ENCODE measurements around the gene USP3.

USP3 gene

DNA sequence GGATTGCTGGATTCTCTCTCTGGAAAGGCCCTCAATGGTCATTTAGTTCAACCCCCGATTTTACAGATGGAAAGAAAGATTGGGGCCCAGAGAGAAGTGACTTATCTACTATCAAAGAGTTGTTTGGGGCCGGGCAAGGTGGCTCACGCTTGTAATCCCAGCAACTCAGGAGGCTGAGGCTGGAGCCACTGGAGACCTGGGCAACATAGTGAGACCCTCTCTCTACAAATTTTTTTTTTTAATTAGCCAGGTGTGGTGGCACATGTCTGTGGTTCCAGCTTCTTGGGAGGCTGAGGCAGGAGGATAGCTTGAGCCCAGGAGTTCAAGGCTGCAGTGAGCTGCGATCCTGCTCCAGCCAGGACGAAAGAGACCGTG, 5.2 kb upstream of the USP3 start:
- DNase-seq: no peak

DNA sequence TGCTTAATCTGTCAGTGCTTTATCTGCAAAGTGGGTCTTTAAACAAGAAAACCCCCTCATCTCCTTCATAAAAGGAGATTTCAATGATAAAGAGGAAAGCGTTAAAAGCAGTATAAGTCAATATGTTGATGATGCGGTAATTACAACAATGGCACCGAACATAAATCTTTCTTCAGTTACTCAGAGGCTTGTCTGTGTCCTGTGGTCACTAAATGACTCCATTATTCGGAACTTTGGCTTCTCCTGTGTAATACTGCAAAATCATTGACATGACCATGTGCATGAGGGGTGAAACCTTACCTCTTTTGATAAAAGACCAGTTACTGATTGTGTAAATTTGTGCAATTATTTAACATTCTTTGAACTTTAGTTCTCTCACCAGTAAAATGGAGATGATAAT, 4.8 kb upstream of the USP3 start:
- no peak for DNase-seq

DNA sequence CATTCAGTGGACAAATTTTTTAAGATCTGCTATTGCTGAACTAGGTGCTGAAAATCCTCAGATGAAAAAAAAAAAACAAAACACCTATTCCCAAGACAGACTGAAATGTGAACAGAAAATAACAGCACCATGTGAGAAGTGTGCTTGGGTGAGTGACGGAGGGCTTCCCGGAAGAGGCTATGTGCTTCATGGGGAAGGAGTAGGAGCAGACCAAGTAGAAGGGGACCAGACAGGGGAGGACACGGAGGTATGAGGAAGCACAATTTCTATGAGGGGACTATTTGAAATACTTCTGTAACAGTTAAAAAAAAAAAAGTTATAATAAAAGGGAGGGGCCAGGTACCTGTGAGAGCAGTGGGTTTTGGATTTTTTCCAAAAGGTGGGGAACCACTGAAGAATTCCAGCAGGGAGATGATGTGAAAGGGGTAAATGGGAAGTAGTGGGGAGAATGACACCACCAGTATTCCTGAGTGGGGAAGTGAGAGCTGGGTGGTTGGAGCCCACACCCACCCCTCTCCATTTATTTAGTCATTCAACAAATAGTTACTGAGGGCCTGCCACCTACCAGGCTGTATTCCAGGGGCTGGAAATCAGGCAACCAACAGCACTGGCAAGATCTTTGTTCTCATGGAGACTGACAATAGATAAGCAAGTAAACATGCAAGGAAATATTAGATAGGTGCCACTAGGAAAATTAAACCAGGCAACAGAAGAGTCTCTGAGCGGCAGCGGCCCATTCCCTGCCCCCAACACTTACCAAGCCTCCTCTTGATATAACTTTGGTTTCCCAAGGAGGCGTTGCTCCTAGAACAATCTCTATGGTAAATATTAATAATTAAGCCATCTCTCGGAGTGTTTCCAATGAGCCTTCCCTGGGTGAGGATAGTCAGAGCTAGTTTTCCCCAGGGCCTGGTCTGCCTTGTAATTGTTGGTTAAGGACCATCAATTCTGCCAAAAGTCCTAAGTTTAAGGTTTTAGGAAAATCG, 3.8 kb upstream of the USP3 start:
- DNase-seq: no peak

DNA sequence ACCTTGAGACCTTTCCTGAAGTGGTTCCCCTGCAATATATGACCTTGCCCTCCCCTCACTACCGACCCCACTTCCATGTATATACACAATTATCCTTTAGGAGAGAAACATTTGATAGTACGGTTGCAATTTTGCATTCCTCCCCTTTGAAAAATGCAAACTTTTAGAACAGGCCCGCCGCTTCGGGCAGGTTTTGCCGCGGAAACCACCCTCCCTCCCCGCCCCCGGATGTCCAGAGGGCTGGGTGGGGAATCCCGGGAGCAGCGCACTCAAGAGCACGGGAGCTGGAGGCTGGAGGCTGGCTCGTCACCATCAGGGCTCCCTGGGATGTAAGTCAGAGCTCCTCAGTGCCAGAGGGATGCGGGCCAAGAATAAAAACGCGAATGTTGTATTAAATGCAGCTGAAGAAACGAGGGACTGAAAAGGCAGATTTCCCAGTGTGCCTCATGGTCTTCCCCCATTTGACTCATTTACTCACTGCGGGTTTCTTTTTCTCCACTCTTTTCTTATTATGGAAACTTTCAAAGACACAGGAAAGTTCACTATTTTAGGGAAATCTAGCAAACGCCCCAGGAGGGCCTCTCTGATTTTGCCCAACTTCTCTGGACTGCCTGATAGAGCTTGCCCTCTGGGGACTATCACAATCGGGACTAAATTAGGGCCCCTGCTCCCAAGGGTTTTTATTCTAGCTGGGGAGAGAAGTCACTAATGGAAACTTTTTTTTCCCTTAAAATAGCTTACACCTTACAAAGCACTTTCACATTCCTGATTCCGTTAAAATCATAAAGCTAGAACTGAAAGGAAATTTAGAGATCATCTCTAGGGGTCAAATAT, 2.9 kb upstream of the USP3 start:
- DNase-seq: no peak

GRCh38 chr15:63502137-63502766, 2.1 kb upstream of the USP3 start:
- DNase-seq: no peak

- DNase-seq: no peak
Measured at GRCh38 chr15:63502843-63503738, 1.3 kb upstream of the USP3 start.

DNA sequence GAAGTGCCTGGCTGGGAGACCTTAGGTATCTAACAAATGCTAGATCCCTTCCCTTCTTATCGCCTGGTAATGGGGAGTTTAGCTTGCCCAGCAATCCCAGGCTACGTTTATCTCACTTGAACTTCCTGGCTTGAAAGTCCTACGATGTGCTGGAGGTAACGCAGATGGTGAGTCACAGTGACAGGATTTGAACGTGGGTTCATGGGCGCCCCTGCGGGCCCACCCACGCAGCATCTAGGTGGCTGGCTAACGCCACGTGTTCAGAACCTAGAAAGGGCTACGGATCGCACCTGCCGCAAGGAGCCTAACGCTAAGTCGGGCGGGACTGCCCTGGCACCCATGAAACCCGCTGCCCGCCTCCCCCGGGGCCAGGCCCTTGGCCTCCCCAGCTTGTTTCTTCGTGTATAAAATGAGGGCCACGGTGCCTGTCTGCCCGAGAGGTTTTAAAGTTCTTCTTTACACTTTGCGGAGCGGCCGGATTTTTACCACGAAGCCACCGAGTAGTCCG, 600 bp upstream of the USP3 start:
- no peak for DNase-seq

DNA sequence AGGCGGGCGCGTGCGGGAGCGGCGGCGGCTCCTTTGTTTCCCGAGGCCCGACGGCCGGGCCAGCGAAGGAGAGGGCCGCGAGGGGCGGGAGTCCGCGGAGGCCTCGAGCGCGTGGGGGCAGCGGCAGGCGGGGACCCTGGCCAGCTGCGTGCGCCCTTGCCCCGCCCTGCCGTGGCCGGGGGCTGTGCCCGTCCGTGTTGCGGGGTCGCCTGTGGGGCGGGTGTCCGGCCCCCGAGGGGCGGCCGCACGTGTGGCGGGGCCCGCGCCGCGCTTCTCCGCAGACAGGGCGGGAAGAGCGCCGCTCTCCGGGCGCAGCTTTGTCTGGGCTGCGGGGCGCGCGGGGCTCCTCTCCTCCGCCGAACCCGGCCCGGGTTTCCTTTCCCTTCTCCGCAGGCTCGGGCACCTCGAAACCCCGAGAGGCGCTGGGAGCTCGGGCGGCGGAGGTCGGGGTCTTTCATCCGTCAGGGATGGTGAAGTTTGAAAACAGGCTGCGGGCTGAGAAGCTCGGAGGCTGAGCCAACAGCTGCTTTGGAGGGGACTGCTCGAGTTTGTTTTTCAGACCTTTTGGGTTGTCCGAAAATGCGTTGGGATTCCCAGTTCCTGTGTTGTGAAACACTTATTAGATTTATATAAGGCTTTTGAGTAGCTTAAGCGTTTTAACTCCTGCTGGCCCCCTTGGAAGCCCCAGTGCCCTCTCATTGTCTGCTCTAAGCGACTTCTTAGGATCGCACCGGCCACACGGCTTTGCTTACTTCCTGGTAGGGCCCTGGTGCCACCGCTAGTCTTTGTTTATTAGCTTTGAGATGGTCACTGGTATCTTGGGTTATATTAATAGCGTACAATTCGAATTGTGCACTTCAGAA, 817 bp downstream of the USP3 start:
- no peak for DNase-seq

DNA sequence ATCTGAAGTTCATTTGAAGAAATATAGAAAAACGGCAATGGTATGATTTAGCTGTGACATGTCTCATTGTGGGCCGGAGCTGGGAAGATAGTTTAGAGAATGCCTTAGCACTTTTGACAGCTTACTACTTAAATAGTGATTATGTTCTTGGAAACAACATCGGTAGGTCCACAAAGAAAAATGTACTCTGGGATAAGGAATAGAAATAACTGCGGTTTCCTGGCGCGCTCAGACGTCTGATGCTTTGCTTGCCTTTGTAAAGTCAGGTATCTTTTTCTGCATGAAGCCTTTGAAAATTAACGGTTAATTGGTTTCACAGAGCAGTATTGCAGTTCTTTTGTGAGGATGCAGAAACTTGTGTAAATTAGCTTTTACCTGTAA, 1.4 kb downstream of the USP3 start:
- DNase-seq: no peak

GRCh38 chr15:63506537-63507035, 2.2 kb downstream of the USP3 start:
- no peak for DNase-seq

- no peak for DNase-seq
Measured at GRCh38 chr15:63507878-63508818, 3.8 kb downstream of the USP3 start.

- DNase-seq: no peak
Measured at GRCh38 chr15:63509056-63509954, 4.9 kb downstream of the USP3 start.

- no peak for DNase-seq
Measured at GRCh38 chr15:63509955-63510940, 5.9 kb downstream of the USP3 start.

GRCh38 chr15:63512148-63512547, 7.8 kb downstream of the USP3 start:
- DNase-seq: no peak

DNA sequence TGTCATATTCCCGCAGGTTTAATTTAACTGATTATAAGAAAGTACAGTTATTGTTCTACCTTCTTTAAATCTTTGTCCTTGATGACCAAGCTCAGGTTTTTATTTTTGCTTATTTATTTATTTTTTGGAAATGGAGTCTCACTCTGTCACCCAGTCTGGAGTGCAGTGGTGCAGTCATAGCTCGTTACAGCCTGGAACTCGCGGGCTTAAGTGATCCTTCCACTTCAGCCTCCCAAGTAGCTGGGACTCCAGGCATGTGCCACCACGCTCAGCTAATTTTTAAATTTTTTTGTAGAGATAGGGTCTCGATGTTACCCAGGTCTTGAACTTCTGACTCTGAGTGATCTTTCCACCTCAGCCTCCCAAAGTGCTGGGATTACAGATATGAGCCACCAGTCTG, 8.9 kb downstream of the USP3 start:
- no peak for DNase-seq

DNA sequence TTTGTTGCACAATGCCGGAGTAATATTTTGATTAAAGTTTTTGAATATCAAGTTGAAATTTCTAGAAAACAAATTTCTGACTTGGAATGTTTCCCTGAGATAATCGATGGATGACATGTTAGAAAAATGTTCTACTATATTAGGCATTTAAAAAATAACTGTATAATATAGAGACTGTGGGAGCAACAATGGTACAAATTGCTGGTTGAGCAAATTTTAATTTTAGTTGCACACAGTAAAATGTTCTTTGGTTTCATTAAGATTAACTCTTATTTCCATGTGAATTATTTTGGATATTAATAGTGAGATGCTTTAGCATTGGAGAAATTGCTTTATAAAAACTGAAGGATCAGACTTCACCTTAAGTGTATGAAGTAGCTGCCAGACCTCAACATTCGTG, 9.3 kb downstream of the USP3 start:
- DNase-seq: no peak

DNA sequence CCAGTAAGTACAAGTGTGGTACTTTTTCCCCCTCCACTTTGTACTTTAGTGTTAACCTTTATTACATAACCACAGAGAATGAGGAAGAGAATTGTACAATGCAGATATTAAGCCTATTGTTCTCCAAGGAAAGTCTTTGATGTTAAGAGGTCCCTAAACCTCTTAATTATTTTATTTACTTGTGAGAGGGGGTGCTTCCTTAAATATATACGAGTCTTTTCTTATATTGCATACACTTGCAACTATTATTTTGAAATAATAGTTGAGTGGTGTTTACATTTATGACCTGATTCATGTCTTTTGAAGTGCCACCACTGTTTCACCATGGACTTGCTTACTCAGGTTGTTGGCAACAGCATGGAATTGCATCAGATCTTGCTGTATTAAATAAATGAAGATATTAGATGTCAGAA, 10.1 kb downstream of the USP3 start:
- no peak for DNase-seq
